K562 (cell line): ENCODE data around the gene TMEM208. TPM values are rescaled to one million over a fixed set of nuclear protein-coding genes. Genes with fewer than 3 reads are reported as not detected.

Experiments used
- ARID4B ChIP-seq: sonication (generic); formaldehyde crosslinking; IDR thresholded peaks from 2 replicates; pipeline ENCODE4 v1.8.0; 2022; ENCODE audit warnings: mild to moderate bottlenecking, missing genetic modification reagents
- CHD4 ChIP-seq: fragments of 200-600 bp; sonication (generic); IDR thresholded peaks from 3 replicates; pipeline ENCODE4 v1.6.1; 2012; ENCODE audit warnings: low read depth, mild to moderate bottlenecking, mixed read lengths, low read length, inconsistent platforms; ENCODE audit not compliant: insufficient read depth, insufficient replicate concordance, poor library complexity, severe bottlenecking
- KAT8 ChIP-seq: fragments of 450-650 bp; IDR thresholded peaks from 2 replicates; pipeline ENCODE4 v1.6.1; 2016; ENCODE audit warnings: low read depth, mild to moderate bottlenecking
- KLF10 ChIP-seq: fragments of 250-450 bp; sonication (Bioruptor Pico); IDR thresholded peaks from 2 replicates; pipeline ENCODE4 v1.6.1; 2021; ENCODE audit warnings: matching md5 sums
- MCM5 ChIP-seq: fragments of 450-650 bp; IDR thresholded peaks from 2 replicates; pipeline ENCODE4 v1.6.1; 2016; ENCODE audit warnings: low read depth
- POLR2G ChIP-seq: fragments of 200-400 bp; formaldehyde crosslinking; IDR thresholded peaks from 2 replicates; pipeline ENCODE4 v1.6.1; 2017; ENCODE audit warnings: low read depth, mild to moderate bottlenecking, antibody characterized with exemption, low read length, moderate library complexity
- RAD21 ChIP-seq, 2 experiments: fragments of 250-450 bp in 1 of 2; fragments of 450-650 bp in 1 of 2; sonication (Bioruptor Pico) in 1 of 2; formaldehyde crosslinking in 1 of 2; IDR thresholded peaks in 1 of 2; conservative IDR thresholded peaks in 1 of 2; 2 replicates each; pipeline versions ENCODE4 v1.4.0 to v1.8.0; 2020 to 2022; ENCODE audit warnings: mild to moderate bottlenecking in 2 of 2, moderate library complexity in 1 of 2
- ZEB2 ChIP-seq: fragments of 450-650 bp; IDR thresholded peaks from 2 replicates; pipeline ENCODE4 v1.6.1; 2016
- ZNF589 ChIP-seq: fragments of 200-800 bp; sonication (Bioruptor generic); IDR thresholded peaks from 2 replicates; pipeline ENCODE4 v1.6.1; 2016; ENCODE audit warnings: low read depth, missing genetic modification characterization, missing compliant biosample characterization
- polyA plus RNA-seq, 8 experiments: library from polyadenylated mRNA; depleted of rRNA in 4 of 8; stranded (reverse) in 5 of 8; unstranded in 3 of 8; fragments of >200 nt; fragmentation: Nextera tagmentation in 2 of 8; fragmentation: Illumina TruSeq in 1 of 8; extraction: Ambion mirVana in 2 of 8; extraction: Trizol in 1 of 8; gene quantifications; 2 replicates each; pipeline versions ENCODE4 v1.2.1 to v1.2.3, GENCODE V29; 2011 to 2014; ENCODE audit warnings: inconsistent platforms in 1 of 8, missing spikeins in 1 of 8
- total RNA-seq, 7 experiments: library from RNA; depleted of rRNA in 6 of 7; stranded (reverse); fragments of >200 nt in 6 of 7; fragmentation: Illumina TruSeq in 2 of 7; extraction: Trizol in 2 of 7; gene quantifications; 2 replicates each; pipeline versions ENCODE4 v1.2.1 to v1.2.3, GENCODE V29; 2011 to 2021; ENCODE audit warnings: low replicate concordance in 1 of 7
- TF ChIP-seq, protein P1 (sequence below): fragments of 250-450 bp; sonication (Bioruptor Pico); IDR thresholded peaks from 2 replicates; pipeline ENCODE4 v1.4.0; 2020; ENCODE audit warnings: mild to moderate bottlenecking, moderate library complexity
- TF ChIP-seq, protein P2 (sequence below), 2 experiments: fragments of 450-650 bp in 1 of 2; sonication (generic) in 1 of 2; formaldehyde crosslinking in 1 of 2; IDR thresholded peaks; 2 replicates each; pipeline versions ENCODE4 v1.7.1 to v1.9.0; 2016 to 2022; ENCODE audit warnings: inconsistent platforms in 1 of 2, mild to moderate bottlenecking in 1 of 2, missing genetic modification reagents in 1 of 2

The TMEM208 gene
- total and polyA plus RNA-seq, 9 of the 15 experiments (the other 6 are each of a cell fraction or from before 2014, with no cell fraction given): 31.8 to 239 (median 54.3) TPM

- TF ChIP-seq KAT8: no peak
- TF ChIP-seq ARID4B: peak; percentile 92
- no peak for TF ChIP-seq CHD4
- TF ChIP-seq, protein P1, sequence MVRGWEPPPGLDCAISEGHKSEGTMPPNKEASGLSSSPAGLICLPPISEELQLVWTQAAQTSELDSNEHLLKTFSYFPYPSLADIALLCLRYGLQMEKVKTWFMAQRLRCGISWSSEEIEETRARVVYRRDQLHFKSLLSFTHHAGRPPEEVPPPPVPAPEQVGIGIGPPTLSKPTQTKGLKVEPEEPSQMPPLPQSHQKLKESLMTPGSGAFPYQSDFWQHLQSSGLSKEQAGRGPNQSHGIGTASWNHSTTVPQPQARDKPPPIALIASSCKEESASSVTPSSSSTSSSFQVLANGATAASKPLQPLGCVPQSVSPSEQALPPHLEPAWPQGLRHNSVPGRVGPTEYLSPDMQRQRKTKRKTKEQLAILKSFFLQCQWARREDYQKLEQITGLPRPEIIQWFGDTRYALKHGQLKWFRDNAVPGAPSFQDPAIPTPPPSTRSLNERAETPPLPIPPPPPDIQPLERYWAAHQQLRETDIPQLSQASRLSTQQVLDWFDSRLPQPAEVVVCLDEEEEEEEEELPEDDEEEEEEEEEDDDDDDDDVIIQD (CRISPR knock-in tag): no peak
- TF ChIP-seq KLF10 (CRISPR knock-in tag): no peak
- no peak for TF ChIP-seq MCM5
- peak; percentile 88 for TF ChIP-seq POLR2G
- TF ChIP-seq ZNF589 (CRISPR knock-in tag): peak; percentile 59; the same call in 1 of the 2 replicates
- TF ChIP-seq RAD21 (CRISPR knock-in tag; conservative IDR thresholded peaks at IDR 0.05 in 1 of 2, IDR thresholded peaks at IDR 0.05 in 1 of 2): peak; percentile 52 to 58
- no peak for TF ChIP-seq ZEB2
- TF ChIP-seq, protein P2, sequence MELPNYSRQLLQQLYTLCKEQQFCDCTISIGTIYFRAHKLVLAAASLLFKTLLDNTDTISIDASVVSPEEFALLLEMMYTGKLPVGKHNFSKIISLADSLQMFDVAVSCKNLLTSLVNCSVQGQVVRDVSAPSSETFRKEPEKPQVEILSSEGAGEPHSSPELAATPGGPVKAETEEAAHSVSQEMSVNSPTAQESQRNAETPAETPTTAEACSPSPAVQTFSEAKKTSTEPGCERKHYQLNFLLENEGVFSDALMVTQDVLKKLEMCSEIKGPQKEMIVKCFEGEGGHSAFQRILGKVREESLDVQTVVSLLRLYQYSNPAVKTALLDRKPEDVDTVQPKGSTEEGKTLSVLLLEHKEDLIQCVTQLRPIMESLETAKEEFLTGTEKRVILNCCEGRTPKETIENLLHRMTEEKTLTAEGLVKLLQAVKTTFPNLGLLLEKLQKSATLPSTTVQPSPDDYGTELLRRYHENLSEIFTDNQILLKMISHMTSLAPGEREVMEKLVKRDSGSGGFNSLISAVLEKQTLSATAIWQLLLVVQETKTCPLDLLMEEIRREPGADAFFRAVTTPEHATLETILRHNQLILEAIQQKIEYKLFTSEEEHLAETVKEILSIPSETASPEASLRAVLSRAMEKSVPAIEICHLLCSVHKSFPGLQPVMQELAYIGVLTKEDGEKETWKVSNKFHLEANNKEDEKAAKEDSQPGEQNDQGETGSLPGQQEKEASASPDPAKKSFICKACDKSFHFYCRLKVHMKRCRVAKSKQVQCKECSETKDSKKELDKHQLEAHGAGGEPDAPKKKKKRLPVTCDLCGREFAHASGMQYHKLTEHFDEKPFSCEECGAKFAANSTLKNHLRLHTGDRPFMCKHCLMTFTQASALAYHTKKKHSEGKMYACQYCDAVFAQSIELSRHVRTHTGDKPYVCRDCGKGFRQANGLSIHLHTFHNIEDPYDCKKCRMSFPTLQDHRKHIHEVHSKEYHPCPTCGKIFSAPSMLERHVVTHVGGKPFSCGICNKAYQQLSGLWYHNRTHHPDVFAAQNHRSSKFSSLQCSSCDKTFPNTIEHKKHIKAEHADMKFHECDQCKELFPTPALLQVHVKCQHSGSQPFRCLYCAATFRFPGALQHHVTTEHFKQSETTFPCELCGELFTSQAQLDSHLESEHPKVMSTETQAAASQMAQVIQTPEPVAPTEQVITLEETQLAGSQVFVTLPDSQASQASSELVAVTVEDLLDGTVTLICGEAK (IDR thresholded peaks at IDR 0.05): peak; percentile 59
- TF ChIP-seq, protein P2 (CRISPR knock-in tag; IDR thresholded peaks at IDR 0.05): no peak
Observed at GRCh38 chr16:67246081-67246755, 19.3 kb downstream of the TMEM208 start (continued).
